ENCODE data around the gene EDAR.

The EDAR gene

GRCh38 chr2:108934583-108935245 is 54.3 kb downstream of the EDAR start:
- DNase-seq (ENCODE audit: extremely low read depth, insufficient read length) = no peak
- Histone ChIP-seq H3K36me3 (ENCODE audit: control insufficient read depth, insufficient read depth, low read length) (no peaks in the 10 kb centered on the region), H3K27me3 (replicated peaks; ENCODE audit: control insufficient read depth, insufficient read depth, low read length) (no peaks in the 10 kb centered on the region; the same call in 1 of the 2 replicates), H3K4me3 (replicated peaks; ENCODE audit: low read depth, low read length) (no peak overlapping the region)
- TF ChIP-seq CTCF (IDR thresholded peaks at IDR 0.05; ENCODE audit: insufficient read depth, low read length, poor library complexity, severe bottlenecking) = no peak

- no peak for TF ChIP-seq CTCF (IDR thresholded peaks at IDR 0.05; ENCODE audit: insufficient read depth, low read length, poor library complexity, severe bottlenecking)
- Histone ChIP-seq H3K36me3 (ENCODE audit: control insufficient read depth, insufficient read depth, low read length) (no peaks in the 10 kb centered on the region), H3K4me3 (replicated peaks; ENCODE audit: low read depth, low read length) (no peak overlapping the region), H3K27me3 (replicated peaks; ENCODE audit: control insufficient read depth, insufficient read depth, low read length) (no peaks in the 10 kb centered on the region; the same call in 1 of the 2 replicates)
- no peak for DNase-seq (ENCODE audit: extremely low read depth, insufficient read length)
Observed at GRCh38 chr2:108934151-108934550, 54.9 kb downstream of the EDAR start.

GRCh38 chr2:108933691-108934117 is 55.3 kb downstream of the EDAR start:
- Histone ChIP-seq H3K36me3 (ENCODE audit: control insufficient read depth, insufficient read depth, low read length) (no peaks in the 10 kb centered on the region), H3K27me3 (replicated peaks; ENCODE audit: control insufficient read depth, insufficient read depth, low read length) (no peaks in the 10 kb centered on the region; the same call in 1 of the 2 replicates), H3K4me3 (replicated peaks; ENCODE audit: low read depth, low read length) (no peak overlapping the region)
- no peak for TF ChIP-seq CTCF (IDR thresholded peaks at IDR 0.05; ENCODE audit: insufficient read depth, low read length, poor library complexity, severe bottlenecking)
- DNase-seq (ENCODE audit: extremely low read depth, insufficient read length) = no peak

GRCh38 chr2:108932736-108933332 is 56.2 kb downstream of the EDAR start:
- no peak for TF ChIP-seq CTCF (IDR thresholded peaks at IDR 0.05; ENCODE audit: insufficient read depth, low read length, poor library complexity, severe bottlenecking)
- no peaks in the 10 kb centered on the region for H3K36me3 ChIP-seq (ENCODE audit: control insufficient read depth, insufficient read depth, low read length)
- no peak for DNase-seq (ENCODE audit: extremely low read depth, insufficient read length)
- no peak overlapping the region for H3K4me3 ChIP-seq (replicated peaks; ENCODE audit: low read depth, low read length)
- H3K27me3 ChIP-seq (replicated peaks; ENCODE audit: control insufficient read depth, insufficient read depth, low read length) = no peaks in the 10 kb centered on the region; the same call in 1 of the 2 replicates

GRCh38 chr2:108931372-108931771 is 57.6 kb downstream of the EDAR start:
- no peak for TF ChIP-seq CTCF (IDR thresholded peaks at IDR 0.05; ENCODE audit: insufficient read depth, low read length, poor library complexity, severe bottlenecking)
- H3K36me3 ChIP-seq (ENCODE audit: control insufficient read depth, insufficient read depth, low read length) = no peaks in the 10 kb centered on the region
- H3K4me3 ChIP-seq (replicated peaks; ENCODE audit: low read depth, low read length) = no peak overlapping the region
- DNase-seq (ENCODE audit: extremely low read depth, insufficient read length) = no peak
- H3K27me3 ChIP-seq (replicated peaks; ENCODE audit: control insufficient read depth, insufficient read depth, low read length) = no peaks in the 10 kb centered on the region; the same call in 1 of the 2 replicates

All from GM06990 (cell line).